ENCODE measurements around the gene ABAT.

DNA sequence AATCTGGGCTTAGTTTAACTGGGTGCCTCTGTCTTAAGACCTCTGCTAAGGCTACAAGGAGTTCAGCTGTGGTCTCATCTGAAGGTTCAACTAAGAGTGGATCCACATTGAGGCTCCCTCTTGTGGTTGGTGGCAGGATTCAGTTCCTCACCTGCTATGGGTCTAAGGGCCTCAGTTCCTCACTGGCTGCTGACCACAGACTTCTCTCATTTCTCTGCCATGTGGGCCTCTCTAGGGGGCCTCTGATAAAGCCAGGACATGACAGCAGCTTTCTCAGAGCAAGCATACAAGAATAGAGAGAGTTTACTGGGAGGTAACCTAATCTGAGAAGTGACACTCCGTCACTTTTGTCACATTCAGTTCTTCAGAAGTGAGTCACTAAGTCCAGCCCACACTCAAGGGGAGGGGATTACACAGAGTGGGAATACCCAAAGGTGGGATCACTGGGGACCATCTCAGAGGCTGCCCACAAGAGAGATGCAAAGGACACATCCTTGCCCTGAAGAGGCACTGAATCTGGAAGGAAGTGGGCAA lies 19.2 kb upstream of the ABAT start:
- no peak for TF ChIP-seq EZH2 (IDR thresholded peaks at IDR 0.05; ENCODE audit: borderline replicate concordance)
- TF ChIP-seq, protein P1, sequence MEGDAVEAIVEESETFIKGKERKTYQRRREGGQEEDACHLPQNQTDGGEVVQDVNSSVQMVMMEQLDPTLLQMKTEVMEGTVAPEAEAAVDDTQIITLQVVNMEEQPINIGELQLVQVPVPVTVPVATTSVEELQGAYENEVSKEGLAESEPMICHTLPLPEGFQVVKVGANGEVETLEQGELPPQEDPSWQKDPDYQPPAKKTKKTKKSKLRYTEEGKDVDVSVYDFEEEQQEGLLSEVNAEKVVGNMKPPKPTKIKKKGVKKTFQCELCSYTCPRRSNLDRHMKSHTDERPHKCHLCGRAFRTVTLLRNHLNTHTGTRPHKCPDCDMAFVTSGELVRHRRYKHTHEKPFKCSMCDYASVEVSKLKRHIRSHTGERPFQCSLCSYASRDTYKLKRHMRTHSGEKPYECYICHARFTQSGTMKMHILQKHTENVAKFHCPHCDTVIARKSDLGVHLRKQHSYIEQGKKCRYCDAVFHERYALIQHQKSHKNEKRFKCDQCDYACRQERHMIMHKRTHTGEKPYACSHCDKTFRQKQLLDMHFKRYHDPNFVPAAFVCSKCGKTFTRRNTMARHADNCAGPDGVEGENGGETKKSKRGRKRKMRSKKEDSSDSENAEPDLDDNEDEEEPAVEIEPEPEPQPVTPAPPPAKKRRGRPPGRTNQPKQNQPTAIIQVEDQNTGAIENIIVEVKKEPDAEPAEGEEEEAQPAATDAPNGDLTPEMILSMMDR (IDR thresholded peaks at IDR 0.05; ENCODE audit: poor library complexity): peak; percentile 44
